Placental epithelial cell (primary cell): Measurements from ENCODE around the gene HLA-DRB5. TPM values are rescaled to one million over a fixed set of nuclear protein-coding genes. Genes with fewer than 3 reads are reported as not detected.

Source experiments
- small RNA-seq: library from RNA; depleted of rRNA; stranded (forward); fragments of <200 nt; gene quantifications from one replicate; pipeline ENCODE3, GENCODE V24; 2012
- total RNA-seq: library from RNA; depleted of rRNA; stranded (reverse); fragments of >200 nt; gene quantifications from 2 replicates; pipeline ENCODE4 v1.2.3, GENCODE V29; 2012

Gene HLA-DRB5
- not detected in 2 replicates for total RNA-seq

DNA sequence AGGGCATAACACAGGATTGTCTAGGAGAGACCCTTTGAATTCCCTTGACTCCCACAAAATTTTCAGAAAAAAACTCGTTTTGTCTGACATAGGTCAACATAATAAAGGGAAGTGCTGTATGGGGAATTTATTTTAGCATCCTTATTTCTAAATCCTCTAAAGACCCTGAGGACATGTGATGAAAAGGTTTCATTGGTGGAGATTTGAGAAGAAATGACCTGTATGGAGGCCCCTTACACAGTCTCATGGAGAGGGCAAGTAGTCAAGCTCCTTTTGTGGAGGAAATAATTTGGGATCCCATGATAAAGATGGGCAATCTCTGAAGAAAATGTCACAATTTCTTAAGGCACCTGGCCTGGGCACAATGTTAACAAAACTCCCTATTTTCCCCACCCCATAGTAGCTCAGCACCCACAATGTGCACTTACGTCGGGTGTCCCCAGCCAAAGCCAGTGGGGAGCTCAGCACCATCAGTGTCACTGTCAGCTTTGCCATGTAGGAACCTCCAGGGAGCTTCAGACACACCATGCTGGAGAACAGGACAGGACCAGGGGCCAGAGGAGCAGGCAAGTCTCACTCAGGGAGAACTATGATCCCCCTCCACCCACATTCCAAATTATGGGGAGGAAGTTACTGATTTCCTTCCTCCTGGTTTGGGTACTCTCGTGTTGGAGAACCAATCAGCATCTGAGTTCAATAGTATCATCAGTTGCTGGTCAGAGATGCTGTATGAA is at the start of gene HLA-DRB5:
Gene HLA-DRB5 (minus strand): TSS at position 591 of the 734 bp plus-strand sequence. CDS start 63 bp downstream, at position 528.

Small RNA genes lying within 50 kb of the gene (small RNA-seq; reads per million reads assigned to genes)
- gene RNU1-61P: not detected

Other genes with a start within 250 kb of the HLA-DRB5 start
- not detected in 2 replicates for gene TSBP1, start 158.4 kb downstream of the HLA-DRB5 start, total RNA-seq
- not detected in 2 replicates for gene BTNL2, start 123.1 kb downstream of the HLA-DRB5 start, total RNA-seq
- gene HLA-DRA, start 90.4 kb downstream of the HLA-DRB5 start, total RNA-seq: not detected in 2 replicates
- 0.22 and 1.2 TPM in 2 replicates for gene HLA-DRB1, start 59.6 kb upstream of the HLA-DRB5 start, total RNA-seq
- gene HLA-DQA1, start 107.1 kb upstream of the HLA-DRB5 start, total RNA-seq: not detected in 2 replicates
- 0.22 TPM in 1 of 2 replicates, not detected in the other for gene HLA-DQB1, start 136.4 kb upstream of the HLA-DRB5 start, total RNA-seq
- not detected in 2 replicates for gene HLA-DQA2, start 211.1 kb upstream of the HLA-DRB5 start, total RNA-seq
- gene HLA-DQB2, start 233.2 kb upstream of the HLA-DRB5 start, total RNA-seq: not detected in 2 replicates